Panc1 (cell line): ENCODE results near the gene KRTAP10-6.

Experiments used
- TCF7L2 ChIP-seq: IDR thresholded peaks from 2 replicates; pipeline ENCODE4 v1.6.1; 2011; ENCODE audit warnings: mild to moderate bottlenecking, low read depth, low read length, inconsistent platforms
- TF ChIP-seq, protein P1 (sequence below): fragments of 450-650 bp; IDR thresholded peaks from 2 replicates; pipeline ENCODE4 v1.5.1; 2017; ENCODE audit warnings: mild to moderate bottlenecking

DNA sequence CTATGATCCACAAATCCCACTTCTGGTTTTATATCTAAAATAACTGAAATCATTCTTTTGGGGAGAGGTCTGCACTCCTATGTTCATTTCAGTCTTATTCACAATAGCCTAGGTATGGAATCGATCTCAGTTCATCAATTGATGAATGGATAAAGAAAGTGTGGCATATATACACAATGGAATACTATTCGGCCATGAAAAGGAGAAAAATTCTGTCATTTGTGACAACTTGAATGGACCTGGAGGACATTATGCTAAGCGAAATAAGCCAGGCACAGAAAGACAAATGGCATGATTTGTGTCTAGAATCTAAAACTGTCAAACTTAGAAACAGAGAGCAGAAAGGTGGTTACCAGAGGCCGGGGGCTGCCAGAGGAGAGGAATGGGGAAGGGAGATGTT lies 14.2 kb upstream of the KRTAP10-6 start:
- TF ChIP-seq, protein P1, sequence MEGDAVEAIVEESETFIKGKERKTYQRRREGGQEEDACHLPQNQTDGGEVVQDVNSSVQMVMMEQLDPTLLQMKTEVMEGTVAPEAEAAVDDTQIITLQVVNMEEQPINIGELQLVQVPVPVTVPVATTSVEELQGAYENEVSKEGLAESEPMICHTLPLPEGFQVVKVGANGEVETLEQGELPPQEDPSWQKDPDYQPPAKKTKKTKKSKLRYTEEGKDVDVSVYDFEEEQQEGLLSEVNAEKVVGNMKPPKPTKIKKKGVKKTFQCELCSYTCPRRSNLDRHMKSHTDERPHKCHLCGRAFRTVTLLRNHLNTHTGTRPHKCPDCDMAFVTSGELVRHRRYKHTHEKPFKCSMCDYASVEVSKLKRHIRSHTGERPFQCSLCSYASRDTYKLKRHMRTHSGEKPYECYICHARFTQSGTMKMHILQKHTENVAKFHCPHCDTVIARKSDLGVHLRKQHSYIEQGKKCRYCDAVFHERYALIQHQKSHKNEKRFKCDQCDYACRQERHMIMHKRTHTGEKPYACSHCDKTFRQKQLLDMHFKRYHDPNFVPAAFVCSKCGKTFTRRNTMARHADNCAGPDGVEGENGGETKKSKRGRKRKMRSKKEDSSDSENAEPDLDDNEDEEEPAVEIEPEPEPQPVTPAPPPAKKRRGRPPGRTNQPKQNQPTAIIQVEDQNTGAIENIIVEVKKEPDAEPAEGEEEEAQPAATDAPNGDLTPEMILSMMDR = no peak
- no peak for TF ChIP-seq TCF7L2
